Activated CD4-positive, CD25-positive, alpha-beta regulatory T cell (primary cell): ENCODE data around the gene LRRK1.
A peak's percentile ranks its signal among the peaks of the same experiment; 100 is the strongest.

Experiments
- DNase-seq, 4 experiments: peaks; one replicate each; lab custom pipeline; 2025; lab: John Stamatoyannopoulos, UW

Gene LRRK1

DNA sequence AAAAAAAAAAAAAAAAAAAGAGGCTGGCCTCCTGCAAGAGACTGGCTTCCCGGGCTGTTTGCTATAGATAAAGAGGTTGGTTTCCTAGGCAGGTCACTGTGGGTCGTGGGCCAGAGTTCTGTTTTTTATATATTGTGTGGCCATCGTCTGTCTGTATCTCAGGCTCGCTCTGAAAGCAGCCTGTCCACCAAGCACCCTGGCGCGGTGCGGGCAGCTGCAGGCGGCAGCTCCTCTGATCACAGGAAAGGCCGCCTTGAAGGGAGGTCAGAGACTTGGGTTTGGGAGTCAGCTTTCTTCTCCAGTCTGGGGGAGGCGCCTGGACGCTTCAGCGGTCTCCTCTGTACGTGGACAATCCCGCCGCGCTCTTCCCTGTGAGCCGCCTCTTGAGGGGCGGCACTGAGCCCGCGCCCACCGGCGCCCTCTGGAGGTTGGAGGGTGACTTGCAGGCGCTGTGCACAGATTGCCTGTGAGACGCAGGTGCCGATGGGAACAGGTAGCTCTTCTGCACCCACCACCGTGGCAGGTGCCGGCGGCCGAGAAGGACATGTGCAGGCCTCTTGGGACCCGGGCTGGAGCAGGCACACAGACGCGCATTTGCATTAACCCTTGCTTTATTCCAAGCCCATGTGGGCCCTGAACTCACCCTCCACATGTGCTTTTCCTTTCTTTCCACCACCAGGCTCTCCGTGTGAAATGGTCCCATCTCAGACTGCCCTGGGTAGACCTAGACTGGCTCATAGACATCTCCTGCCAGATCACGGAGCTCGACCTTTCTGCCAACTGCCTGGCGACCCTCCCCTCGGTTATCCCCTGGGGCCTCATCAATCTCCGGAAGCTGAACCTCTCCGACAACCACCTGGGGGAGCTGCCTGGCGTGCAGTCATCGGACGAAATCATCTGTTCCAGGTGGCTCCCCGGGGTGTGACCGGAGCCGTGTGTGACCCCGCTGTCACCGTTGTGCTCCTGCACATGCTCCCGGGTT lies 89.3 kb downstream of the LRRK1 start:
- DNase-seq, result peak; percentile 71 to 89 (median 76)

DNA sequence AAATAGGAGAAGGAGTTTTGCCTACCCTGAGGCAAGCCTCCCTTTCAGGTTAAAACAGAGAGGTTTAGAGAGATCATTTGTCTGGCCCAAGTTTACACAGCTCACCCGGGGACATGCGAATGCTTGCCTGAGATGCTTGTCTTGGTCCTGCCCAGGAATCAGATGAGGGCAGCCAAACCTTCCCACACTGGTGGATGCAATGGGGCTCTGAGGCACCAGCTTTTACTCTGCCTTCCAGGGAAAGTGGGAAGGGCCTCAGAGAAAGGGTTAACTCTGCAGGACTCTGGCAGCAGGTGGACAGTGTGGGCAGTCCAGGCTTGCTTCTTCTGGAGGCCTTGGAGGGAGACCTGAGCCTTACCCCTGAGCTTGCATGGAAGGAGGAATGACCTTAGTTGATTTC lies 90.0 kb downstream of the LRRK1 start:
- DNase-seq, result no peak

GRCh38 chr15:101010781-101011180 lies 91.6 kb downstream of the LRRK1 start:
- DNase-seq, result no peak

GRCh38 chr15:101012326-101013200 lies 93.4 kb downstream of the LRRK1 start:
- DNase-seq, result no peak

GRCh38 chr15:101013201-101013550 lies 94.0 kb downstream of the LRRK1 start:
- DNase-seq, result no peak

- no peak for DNase-seq
Measured at GRCh38 chr15:101013769-101014675, 94.9 kb downstream of the LRRK1 start.

GRCh38 chr15:101014921-101015841 lies 96.0 kb downstream of the LRRK1 start:
- peak; percentile 15 to 64 (median 37) for DNase-seq

GRCh38 chr15:101016581-101016980 lies 97.4 kb downstream of the LRRK1 start:
- no peak for DNase-seq

GRCh38 chr15:101017093-101017754 lies 98.1 kb downstream of the LRRK1 start:
- no peak for DNase-seq

GRCh38 chr15:101018016-101018415 lies 98.9 kb downstream of the LRRK1 start:
- DNase-seq, result no peak

DNA sequence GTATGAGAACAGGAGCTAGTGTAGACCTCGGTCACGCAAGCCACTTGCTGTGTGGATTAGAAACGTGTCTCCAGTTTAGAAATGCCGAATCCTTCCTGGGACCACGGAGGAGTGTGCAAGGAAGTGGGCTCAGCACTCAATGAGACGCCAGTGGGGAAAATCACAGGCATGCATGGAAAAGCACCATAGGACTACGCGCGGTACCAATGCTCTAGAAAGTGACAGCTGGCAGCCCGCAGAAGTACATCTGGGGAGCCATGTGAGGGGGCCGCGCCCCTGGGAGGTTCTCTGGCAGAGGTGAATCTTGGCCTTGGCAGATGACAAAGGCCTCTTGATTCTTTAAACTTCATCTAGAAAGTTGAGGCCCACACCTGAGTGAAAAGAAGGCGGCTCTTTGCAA lies 99.3 kb downstream of the LRRK1 start:
- DNase-seq, result no peak

DNA sequence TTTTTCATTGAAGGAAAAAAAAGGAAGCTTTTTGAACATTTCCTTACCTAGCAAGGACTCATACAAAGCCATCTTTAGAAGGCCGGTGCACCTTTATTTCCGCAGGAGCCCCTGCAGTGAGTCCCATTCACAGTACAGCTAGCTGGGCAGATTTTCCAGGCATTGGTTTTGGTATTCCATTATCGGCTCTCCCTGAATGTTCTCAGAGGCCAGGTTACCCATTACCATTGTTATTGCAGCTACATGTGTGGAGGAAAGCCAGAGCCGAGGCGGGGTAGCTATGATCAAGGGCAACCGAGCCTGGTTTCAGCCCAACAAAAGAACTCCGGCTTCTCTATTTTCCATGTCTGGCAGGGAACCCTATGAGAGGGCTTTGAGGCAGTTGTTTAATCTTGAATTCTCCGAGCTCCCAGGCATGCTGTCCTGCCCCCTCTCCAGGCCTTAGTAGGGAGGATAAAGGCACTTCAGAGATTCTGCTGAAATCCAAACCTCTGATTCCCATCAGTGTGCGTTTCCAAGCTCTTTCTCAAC lies 100.3 kb downstream of the LRRK1 start:
- no peak for DNase-seq

- DNase-seq, result no peak
Measured at GRCh38 chr15:101020451-101020850, 101.3 kb downstream of the LRRK1 start.

DNA sequence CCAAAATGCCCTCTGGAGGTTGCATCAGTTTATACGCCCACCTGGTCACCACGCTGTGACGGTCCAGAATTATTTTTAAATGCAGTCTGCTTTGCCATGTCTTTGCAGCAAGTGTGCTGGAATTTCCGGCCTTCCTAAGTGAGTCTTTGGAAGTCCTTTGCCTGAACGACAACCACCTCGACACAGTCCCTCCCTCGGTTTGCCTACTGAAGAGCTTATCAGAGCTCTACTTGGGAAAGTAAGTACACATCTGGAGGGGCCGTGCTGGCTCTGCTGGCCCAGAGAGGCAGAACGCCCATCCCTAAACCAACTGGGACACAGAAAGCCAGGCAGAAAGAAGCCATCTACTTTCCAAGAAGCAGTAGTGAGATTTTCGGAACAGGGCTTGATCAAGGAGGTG lies 101.8 kb downstream of the LRRK1 start:
- DNase-seq, result no peak

- DNase-seq, result no peak
Measured at GRCh38 chr15:101022306-101022705, 103.1 kb downstream of the LRRK1 start.

GRCh38 chr15:101022876-101023275 lies 103.7 kb downstream of the LRRK1 start:
- DNase-seq, result no peak

DNA sequence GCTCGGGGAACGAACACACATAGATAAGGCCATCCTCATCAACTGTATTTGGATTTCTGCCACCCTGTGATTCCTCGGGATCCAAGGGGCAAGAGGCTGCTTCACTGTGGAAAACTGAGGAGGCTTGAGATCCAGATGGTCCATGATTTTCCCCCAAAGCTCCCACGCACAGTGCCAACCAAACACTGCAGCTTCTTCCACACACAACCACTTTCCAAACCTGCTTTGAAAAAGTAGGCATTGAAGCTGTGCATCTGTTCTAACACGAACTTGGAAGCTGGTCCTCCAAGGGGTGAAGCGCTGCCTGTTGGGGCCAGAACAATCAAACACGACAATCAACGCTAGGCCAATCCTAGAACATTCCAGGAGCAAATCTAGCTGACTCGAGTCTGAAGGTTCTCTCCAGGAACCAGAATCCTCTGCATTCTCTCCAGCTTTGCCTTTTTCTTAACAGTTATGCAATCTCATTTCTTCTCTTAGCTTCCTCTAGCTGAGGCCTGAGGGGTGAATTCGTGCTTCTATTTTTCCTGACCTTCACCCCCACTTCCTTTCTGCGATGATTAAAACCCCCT lies 104.4 kb downstream of the LRRK1 start:
- no peak for DNase-seq

- DNase-seq, result no peak
Measured at GRCh38 chr15:101024073-101024695, 105.0 kb downstream of the LRRK1 start.
